ENCODE data around the gene BTBD7. TPM values are rescaled to one million over a fixed set of nuclear protein-coding genes. Genes with fewer than 3 reads are reported as not detected.

BTBD7 gene
- total RNA-seq, 1 experiment from 2014 or later: 32.5 TPM

DNA sequence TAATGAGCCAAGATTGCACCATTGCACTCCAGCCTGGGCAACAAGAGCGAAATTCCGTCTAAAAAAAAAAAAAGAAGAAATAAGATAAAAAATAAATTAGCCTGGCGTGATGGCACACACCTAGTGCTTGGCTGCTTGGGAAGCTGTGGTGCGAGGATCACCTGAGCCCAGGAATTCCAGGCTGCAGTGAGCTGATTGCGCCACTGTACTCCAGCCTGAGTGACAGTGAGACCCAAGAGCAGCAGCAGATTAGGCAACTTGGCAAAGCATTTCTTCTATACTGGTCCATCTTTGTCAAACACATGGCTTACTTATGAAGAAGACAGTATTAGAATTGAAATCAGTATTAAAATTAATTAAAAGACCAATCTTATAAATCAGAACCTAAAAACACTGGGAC lies 132.3 kb downstream of the BTBD7 start:
- Mint-ChIP-seq H3K4me3 (ENCODE audit: unreplicated experiment) (no peak overlapping the region), H3K27me3 (ENCODE audit: insufficient read depth, unreplicated experiment) (no peaks in the 10 kb centered on the region), H3K27ac (ENCODE audit: low read depth, unreplicated experiment) (no peak overlapping the region), H3K4me1 (ENCODE audit: insufficient read depth, unreplicated experiment) (peaks cover 6% of the 10 kb centered on the region), H3K9me3 (ENCODE audit: unreplicated experiment) (no peaks in the 10 kb centered on the region), H3K36me3 (ENCODE audit: insufficient read depth, unreplicated experiment) (peaks cover 23% of the 10 kb centered on the region)
- ChIA-PET CTCF (interaction anchor here (0.7 kb wide), 1 partner anchor 22 kb away, joined by 5 read pairs; no protein-coding TSS in a partner anchor), POLR2A (no interaction called here)
- TF ChIP-seq CTCF (IDR thresholded peaks at IDR 0.05; ENCODE audit: unreplicated experiment): no peak
- intact Hi-C loops (cut with micrococcal nuclease): loop anchor here (10.0 kb wide), 1 partner anchor 344 kb away; no protein-coding TSS in a partner anchor
- DNase-seq (ENCODE audit: unreplicated experiment): peak; percentile 54
- no TSS peak for BruUV-seq (replicated peaks)

- Mint-ChIP-seq H3K9me3 (ENCODE audit: unreplicated experiment) (no peaks in the 10 kb centered on the region), H3K4me1 (ENCODE audit: insufficient read depth, unreplicated experiment) (peaks cover under 1% of the 10 kb centered on the region), H3K27ac (ENCODE audit: low read depth, unreplicated experiment) (no peak overlapping the region), H3K4me3 (ENCODE audit: unreplicated experiment) (no peak overlapping the region), H3K27me3 (ENCODE audit: insufficient read depth, unreplicated experiment) (no peaks in the 10 kb centered on the region), H3K36me3 (ENCODE audit: insufficient read depth, unreplicated experiment) (peaks cover 22% of the 10 kb centered on the region)
- CTCF ChIA-PET: interaction anchor here (0.6 to 1.6 kb wide), 8 partner anchors 14 to 693 kb away, joined by 3 to 6 read pairs (median 4); partner anchors contain the start of genes LYSET and MOAP1
- no peak for TF ChIP-seq CTCF (IDR thresholded peaks at IDR 0.05; ENCODE audit: unreplicated experiment)
- BruUV-seq (replicated peaks): no TSS peak
- intact Hi-C loops (cut with micrococcal nuclease): no loop called here
- POLR2A ChIA-PET: no interaction called here
- DNase-seq (ENCODE audit: unreplicated experiment): no peak
Observed at GRCh38 chr14:93199031-93199430, 133.8 kb downstream of the BTBD7 start.

DNA sequence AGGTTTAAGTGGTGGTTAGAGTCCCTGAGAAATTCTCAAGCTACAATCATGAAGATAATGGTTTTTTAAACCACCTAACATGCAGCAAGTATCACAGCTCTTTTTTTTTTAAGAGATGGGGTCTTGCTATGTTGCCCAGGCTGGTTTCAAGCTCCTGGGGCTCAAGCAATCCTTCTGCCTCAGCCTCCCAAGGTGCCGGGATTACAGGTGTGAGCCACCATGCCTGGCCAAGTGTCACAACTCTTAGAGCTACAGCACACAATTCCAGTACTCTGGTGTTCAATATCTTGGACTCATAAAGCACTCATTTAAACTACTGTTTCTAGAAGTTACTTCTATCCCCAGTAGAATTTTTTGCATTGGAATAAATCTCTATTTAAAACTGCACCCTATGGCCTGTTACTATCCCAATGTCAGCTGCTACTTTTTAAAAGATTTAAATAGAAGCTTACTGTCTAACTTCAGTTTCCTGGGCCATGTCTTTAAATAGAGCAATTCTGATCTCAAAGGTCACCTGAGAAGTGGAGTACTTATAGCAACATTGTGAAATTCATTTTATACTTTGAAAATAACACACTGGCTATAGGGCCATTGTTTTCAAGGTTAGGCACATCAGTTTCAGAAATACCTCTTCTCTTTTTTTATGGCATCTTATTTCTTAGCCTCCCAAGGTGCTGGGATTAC lies 137.4 kb downstream of the BTBD7 start:
- no TSS peak for BruUV-seq (replicated peaks)
- Mint-ChIP-seq H3K27ac (ENCODE audit: low read depth, unreplicated experiment) (no peak overlapping the region), H3K4me3 (ENCODE audit: unreplicated experiment) (no peak overlapping the region), H3K27me3 (ENCODE audit: insufficient read depth, unreplicated experiment) (no peaks in the 10 kb centered on the region), H3K9me3 (ENCODE audit: unreplicated experiment) (no peaks in the 10 kb centered on the region), H3K36me3 (ENCODE audit: insufficient read depth, unreplicated experiment) (peaks cover 26% of the 10 kb centered on the region), H3K4me1 (ENCODE audit: insufficient read depth, unreplicated experiment) (no peaks in the 10 kb centered on the region)
- no peak for TF ChIP-seq CTCF (IDR thresholded peaks at IDR 0.05; ENCODE audit: unreplicated experiment)
- DNase-seq (ENCODE audit: unreplicated experiment): no peak
- ChIA-PET CTCF (interaction anchor here (0.6 to 2.1 kb wide), 4 partner anchors 10 to 331 kb away, joined by 3 to 9 read pairs (median 4); partner anchors contain the start of genes GON7, LYSET, MOAP1 and UBR7), POLR2A (interaction anchor here (0.9 to 3.6 kb wide), 3 partner anchors 11 to 45 kb away, joined by 3 to 20 read pairs (median 17); partner anchors contain the start of genes GON7, LYSET, MOAP1 and UBR7)
- intact Hi-C loops (cut with micrococcal nuclease): no loop called here

Other genes starting within 250 kb of the BTBD7 start
- gene ITPK1, start 217.1 kb downstream of the BTBD7 start, total RNA-seq (2022): 84.7 and 133 TPM in 2 replicates
- 17.5 and 22.1 TPM in 2 replicates for gene MOAP1, start 148.1 kb downstream of the BTBD7 start, total RNA-seq (2022)
- gene LYSET, start 147.7 kb downstream of the BTBD7 start, total RNA-seq (2022): 14.3 and 15.4 TPM in 2 replicates
- 9.9 and 12.3 TPM in 2 replicates for gene GON7, start 126.0 kb downstream of the BTBD7 start, total RNA-seq (2022)
- gene UBR7, start 125.8 kb downstream of the BTBD7 start, total RNA-seq (2022): 12.7 and 13.0 TPM in 2 replicates
- not detected in 2 replicates for gene COX8C, start 14.1 kb upstream of the BTBD7 start, total RNA-seq (2022)
- gene UNC79, start 97.9 kb upstream of the BTBD7 start, total RNA-seq (2022): 0.05 TPM in 2 replicates

All from MCF 10A (cell line).